ENCODE measurements around the gene IPMK.

The IPMK gene

DNA sequence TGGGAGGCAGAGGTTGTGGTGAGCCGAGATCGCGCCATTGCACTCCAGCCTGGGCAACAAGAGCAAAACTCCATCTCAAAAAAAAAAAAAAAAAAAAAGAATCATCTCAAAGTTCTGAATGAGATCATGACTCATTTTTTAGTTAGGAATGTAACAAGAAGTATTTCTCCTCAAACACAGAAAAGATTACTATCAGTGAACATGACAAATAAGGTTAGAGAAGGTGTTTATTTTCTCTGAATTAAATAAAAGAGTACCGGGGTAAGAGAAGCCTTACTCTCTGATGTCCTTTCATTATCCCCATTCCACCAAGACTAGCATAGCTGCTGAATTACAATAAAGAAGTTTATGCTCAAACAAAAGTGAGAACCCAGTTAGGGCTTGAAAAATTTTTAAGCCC lies 50.1 kb downstream of the IPMK start:
- Mint-ChIP-seq H3K4me3 (no peak overlapping the region), H3K27ac (no peak overlapping the region), H3K36me3 (ENCODE audit: low read depth) (peaks cover 22% of the 10 kb centered on the region), H3K4me1 (no peaks in the 10 kb centered on the region), H3K9me3 (no peaks in the 10 kb centered on the region), H3K27me3 (ENCODE audit: low read depth) (no peaks in the 10 kb centered on the region)
- TF ChIP-seq, protein P1, sequence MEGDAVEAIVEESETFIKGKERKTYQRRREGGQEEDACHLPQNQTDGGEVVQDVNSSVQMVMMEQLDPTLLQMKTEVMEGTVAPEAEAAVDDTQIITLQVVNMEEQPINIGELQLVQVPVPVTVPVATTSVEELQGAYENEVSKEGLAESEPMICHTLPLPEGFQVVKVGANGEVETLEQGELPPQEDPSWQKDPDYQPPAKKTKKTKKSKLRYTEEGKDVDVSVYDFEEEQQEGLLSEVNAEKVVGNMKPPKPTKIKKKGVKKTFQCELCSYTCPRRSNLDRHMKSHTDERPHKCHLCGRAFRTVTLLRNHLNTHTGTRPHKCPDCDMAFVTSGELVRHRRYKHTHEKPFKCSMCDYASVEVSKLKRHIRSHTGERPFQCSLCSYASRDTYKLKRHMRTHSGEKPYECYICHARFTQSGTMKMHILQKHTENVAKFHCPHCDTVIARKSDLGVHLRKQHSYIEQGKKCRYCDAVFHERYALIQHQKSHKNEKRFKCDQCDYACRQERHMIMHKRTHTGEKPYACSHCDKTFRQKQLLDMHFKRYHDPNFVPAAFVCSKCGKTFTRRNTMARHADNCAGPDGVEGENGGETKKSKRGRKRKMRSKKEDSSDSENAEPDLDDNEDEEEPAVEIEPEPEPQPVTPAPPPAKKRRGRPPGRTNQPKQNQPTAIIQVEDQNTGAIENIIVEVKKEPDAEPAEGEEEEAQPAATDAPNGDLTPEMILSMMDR (IDR thresholded peaks at IDR 0.05; ENCODE audit: unreplicated experiment in 3 of 3), result no peak

DNA sequence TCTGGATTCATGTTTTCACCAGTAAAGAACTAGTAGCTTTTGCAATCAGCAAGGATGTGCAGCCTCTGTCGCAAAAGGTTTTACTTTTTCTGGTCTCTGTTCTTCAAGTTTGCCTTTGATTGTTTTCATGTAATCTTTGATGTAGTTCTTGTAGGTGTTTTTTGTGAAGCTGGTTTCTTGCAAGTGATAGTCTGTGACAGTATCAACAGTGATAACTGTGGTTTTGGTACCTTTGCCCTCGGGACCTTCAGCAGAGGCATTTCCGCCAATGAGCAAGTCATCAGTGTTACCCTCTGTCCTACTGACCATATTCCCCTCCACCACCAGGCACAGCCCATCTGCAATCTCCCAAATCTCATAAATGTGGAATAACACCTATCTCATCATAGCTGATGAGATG lies 55.1 kb downstream of the IPMK start:
- Mint-ChIP-seq H3K4me3 (no peak overlapping the region), H3K36me3 (ENCODE audit: low read depth) (peaks cover 50% of the 10 kb centered on the region), H3K4me1 (no peaks in the 10 kb centered on the region), H3K27me3 (ENCODE audit: low read depth) (no peaks in the 10 kb centered on the region), H3K27ac (no peak overlapping the region), H3K9me3 (peaks cover 6% of the 10 kb centered on the region)
- TF ChIP-seq, protein P1 (IDR thresholded peaks at IDR 0.05; ENCODE audit: unreplicated experiment in 3 of 3), result no peak

DNA sequence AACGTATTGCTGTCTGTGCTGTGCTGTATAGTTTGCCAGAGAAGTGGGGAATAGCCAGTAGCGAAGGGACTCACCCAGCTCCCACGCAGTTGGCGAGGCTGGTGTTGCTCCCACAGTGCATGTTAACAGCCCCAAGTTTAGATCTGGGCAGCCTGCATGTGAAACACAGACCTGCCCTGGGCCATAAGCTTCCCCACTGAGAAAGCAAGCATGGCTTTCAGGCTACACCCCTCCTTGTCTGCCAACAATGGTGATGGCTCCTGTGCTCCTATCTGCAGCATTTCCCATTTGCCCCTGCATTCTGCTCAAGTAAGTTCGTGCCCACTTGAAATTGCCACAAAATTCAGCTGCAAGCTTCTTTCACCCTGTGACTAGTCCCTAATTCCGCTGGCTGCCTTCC lies 57.5 kb downstream of the IPMK start:
- TF ChIP-seq, protein P1 (IDR thresholded peaks at IDR 0.05; ENCODE audit: unreplicated experiment in 3 of 3), result no peak
- Mint-ChIP-seq H3K27ac (no peak overlapping the region), H3K36me3 (ENCODE audit: low read depth) (peaks cover 61% of the 10 kb centered on the region), H3K4me1 (no peaks in the 10 kb centered on the region), H3K4me3 (no peak overlapping the region), H3K9me3 (peaks cover 12% of the 10 kb centered on the region), H3K27me3 (ENCODE audit: low read depth) (no peaks in the 10 kb centered on the region)

DNA sequence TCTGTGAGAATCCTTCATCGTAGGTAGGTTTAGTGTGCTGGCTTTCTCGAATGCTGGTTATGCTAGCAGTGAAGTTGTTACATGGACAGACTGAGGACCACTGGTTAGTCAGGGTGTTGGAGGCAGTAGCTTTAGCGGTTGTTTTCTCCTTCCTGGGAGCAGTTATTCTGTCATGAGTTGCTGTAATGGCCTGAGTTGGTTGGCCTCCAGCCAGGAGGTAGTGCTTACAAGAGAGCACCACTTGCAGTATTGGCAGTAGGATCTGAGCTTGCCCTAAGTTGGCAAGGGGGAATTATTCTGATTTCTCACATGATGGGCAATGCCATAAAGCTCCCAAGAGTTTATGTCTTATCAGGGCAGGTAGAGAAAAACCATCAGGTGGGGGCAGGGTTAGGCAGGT lies 58.0 kb downstream of the IPMK start:
- Mint-ChIP-seq H3K27me3 (ENCODE audit: low read depth) (no peaks in the 10 kb centered on the region), H3K27ac (no peak overlapping the region), H3K4me1 (no peaks in the 10 kb centered on the region), H3K4me3 (no peak overlapping the region), H3K9me3 (peaks cover 12% of the 10 kb centered on the region), H3K36me3 (ENCODE audit: low read depth) (peaks cover 57% of the 10 kb centered on the region)
- TF ChIP-seq, protein P1 (IDR thresholded peaks at IDR 0.05; ENCODE audit: unreplicated experiment in 3 of 3), result no peak

DNA sequence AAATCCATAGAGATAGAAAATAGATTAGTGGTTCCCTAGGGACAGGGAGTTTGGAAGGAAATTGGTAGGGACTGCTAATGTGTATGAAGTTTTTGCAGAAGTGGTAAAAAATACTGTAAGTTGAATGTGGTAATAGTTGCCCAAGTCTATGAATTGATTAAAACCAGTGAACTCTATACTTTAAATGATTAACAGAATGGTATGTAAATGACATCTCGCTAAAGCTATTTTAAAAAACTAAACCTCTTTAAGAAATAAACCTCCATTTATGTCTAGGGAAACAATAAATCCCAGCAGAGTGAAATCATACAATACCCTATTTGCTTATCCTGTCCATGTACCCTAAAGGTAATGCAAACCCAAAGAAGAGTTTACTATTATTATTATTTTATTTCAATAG lies 61.4 kb downstream of the IPMK start:
- peaks cover 48% of the 10 kb centered on the region for H3K36me3 Mint-ChIP-seq (ENCODE audit: low read depth)
- TF ChIP-seq, protein P1 (IDR thresholded peaks at IDR 0.05; ENCODE audit: unreplicated experiment in 3 of 3), result no peak
- no peak overlapping the region for H3K27ac Mint-ChIP-seq
- no peaks in the 10 kb centered on the region for H3K27me3 Mint-ChIP-seq (ENCODE audit: low read depth)
- H3K9me3 Mint-ChIP-seq, result peaks cover 12% of the 10 kb centered on the region
- H3K4me3 Mint-ChIP-seq, result no peak overlapping the region
- no peaks in the 10 kb centered on the region for H3K4me1 Mint-ChIP-seq

DNA sequence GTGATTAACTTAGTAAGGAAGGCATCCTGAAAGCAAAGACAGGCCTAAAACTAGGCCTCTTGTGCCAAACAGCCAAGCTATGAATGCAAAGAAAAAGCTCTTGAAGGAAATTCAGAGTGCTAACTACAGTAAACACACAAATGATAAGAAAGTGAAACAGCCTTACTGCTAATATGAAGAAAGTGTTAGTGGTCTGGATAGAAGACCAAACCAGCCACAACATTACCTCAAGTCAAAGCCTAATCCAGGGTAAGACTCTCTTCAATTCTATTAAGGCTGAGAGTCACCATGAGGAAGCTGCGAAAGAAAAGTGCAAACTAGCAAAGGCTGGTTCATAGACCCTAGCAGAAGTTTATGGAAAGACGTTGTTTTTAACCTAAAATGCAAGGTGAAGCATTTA lies 66.0 kb downstream of the IPMK start:
- Mint-ChIP-seq H3K27me3 (ENCODE audit: low read depth) (no peaks in the 10 kb centered on the region), H3K4me1 (no peaks in the 10 kb centered on the region), H3K27ac (no peak overlapping the region), H3K36me3 (ENCODE audit: low read depth) (peaks cover 22% of the 10 kb centered on the region), H3K4me3 (no peak overlapping the region), H3K9me3 (peaks cover 3% of the 10 kb centered on the region)
- TF ChIP-seq, protein P1 (IDR thresholded peaks at IDR 0.05; ENCODE audit: unreplicated experiment in 3 of 3), result no peak

Data from nephron (organoid).